SK-N-MC (cell line): Measurements from ENCODE around the gene PFKP.

Source experiments
- EZH2 ChIP-seq: fragments of 200-600 bp; sonication (generic); IDR thresholded peaks from one replicate; pipeline ENCODE4 v1.6.1; 2017; ENCODE audit warnings: antibody characterized with exemption
- FOXP2 ChIP-seq: optimal IDR thresholded peaks from 2 replicates; pipeline ENCODE3; 2011; ENCODE audit warnings: mild to moderate bottlenecking, moderate library complexity; ENCODE audit not compliant: insufficient read depth; ENCODE audit errors: extremely low read length, control extremely low read depth

DNA sequence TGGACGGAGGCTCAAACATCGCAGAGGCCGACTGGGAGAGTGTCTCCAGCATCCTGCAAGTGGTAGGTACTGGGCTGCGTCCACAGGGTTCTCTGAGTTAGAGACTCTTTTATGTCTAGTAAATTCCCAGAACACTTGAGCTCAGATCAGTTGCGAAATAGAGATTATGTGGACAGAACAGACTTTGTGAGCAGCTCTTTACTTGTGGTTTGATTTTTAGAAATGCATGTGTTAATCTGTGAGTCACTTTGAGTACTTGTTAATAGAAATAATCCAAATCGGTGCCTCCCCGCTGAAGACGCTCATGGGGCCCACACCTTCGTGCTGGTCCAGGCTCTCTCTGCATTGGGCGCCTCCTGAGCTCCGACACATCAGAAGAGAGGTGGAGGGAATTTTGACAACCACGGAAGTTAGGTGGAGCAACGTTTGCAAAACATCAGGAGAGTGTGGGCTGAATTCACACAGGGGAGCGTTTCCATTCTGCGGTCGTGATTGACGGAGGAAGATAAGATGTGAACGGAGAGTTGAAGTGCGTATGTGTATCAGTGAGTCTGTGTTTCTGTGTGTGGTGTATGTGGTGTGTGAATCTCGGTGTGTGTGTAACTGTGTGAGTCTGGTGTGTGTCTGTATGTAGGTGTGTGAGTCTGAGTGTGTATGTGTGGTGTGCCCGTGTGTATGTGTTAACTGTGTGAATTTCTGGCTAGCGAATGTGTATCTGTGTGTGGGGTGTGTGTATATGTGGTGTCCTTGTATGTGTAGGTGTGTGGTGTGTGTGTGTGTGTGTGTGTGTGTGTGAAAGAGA, 32.1 kb downstream of the PFKP start:
- no peak for TF ChIP-seq FOXP2
- TF ChIP-seq EZH2 = no peak
